T-helper 2 cell treated with Interferon-gamma antibody and Interleukin-4, amounts not matched to agents 5 μg/mL and 100 μg/mL, for 36 hours (primary cell): ENCODE results near the gene ICAM4.
A peak's percentile ranks its signal among the peaks of the same experiment; 100 is the strongest.
"Not testable (repeated sequence)": the region's sequence is repeated elsewhere in the genome, so short reads cannot be mapped to it uniquely, and the experiment has no call there.

Experiments used
- DNase-seq: peaks from one replicate; pipeline ENCODE4 v3.0.0; 2021; ENCODE audit warnings: low spot score
- H3K27ac Mint-ChIP-seq: one replicate; pipeline ENCODE4 v1.8.0; 2021; ENCODE audit warnings: mild to moderate bottlenecking, mixed read lengths
- H3K27me3 Mint-ChIP-seq: one replicate; pipeline ENCODE4 v1.8.0; 2021; ENCODE audit warnings: low read depth, mixed read lengths
- H3K36me3 Mint-ChIP-seq: one replicate; pipeline ENCODE4 v1.8.0; 2021; ENCODE audit warnings: low read depth, mixed read lengths
- H3K4me1 Mint-ChIP-seq: one replicate; pipeline ENCODE4 v1.8.0; 2021; ENCODE audit warnings: low read depth, mixed read lengths
- H3K4me3 Mint-ChIP-seq: one replicate; pipeline ENCODE4 v1.8.0; 2022; ENCODE audit warnings: mild to moderate bottlenecking, moderate library complexity, mixed read lengths
- H3K9me3 Mint-ChIP-seq: one replicate; pipeline ENCODE4 v1.8.0; 2021; ENCODE audit warnings: mixed read lengths

The ICAM4 gene

GRCh38 chr19:10286803-10287737 is at the start of gene ICAM4:
ICAM4 (plus strand) TSS chr19:10286955; CDS start chr19:10287013, 58 bp downstream.
- peak; percentile 52 for DNase-seq
- Mint-ChIP-seq H3K4me3 (peak within 1 kb of the TSS; percentile 71), H3K4me1 (peaks cover 48% of the 10 kb centered on the region), H3K9me3 (no peaks in the 10 kb centered on the region), H3K27ac (peak within 1 kb of the TSS; percentile 68), H3K36me3 (peaks cover 22% of the 10 kb centered on the region), H3K27me3 (peaks cover 31% of the 10 kb centered on the region)

- no peaks in the 10 kb centered on the region for H3K27me3 Mint-ChIP-seq
- peak overlapping the region; percentile 29 for H3K4me3 Mint-ChIP-seq
- H3K9me3 Mint-ChIP-seq = no peaks in the 10 kb centered on the region
- no peak for DNase-seq
- peaks cover 19% of the 10 kb centered on the region for H3K4me1 Mint-ChIP-seq
- H3K27ac Mint-ChIP-seq = no peak overlapping the region
- peaks cover 3% of the 10 kb centered on the region for H3K36me3 Mint-ChIP-seq
Observed at GRCh38 chr19:10237702-10238101, 49.1 kb upstream of the ICAM4 start.

- Mint-ChIP-seq H3K4me1 (peaks cover 19% of the 10 kb centered on the region), H3K27ac (peak overlapping the region; percentile 15), H3K36me3 (peaks cover 3% of the 10 kb centered on the region), H3K4me3 (peak overlapping the region; percentile 29), H3K27me3 (no peaks in the 10 kb centered on the region), H3K9me3 (no peaks in the 10 kb centered on the region)
- no peak for DNase-seq
Observed at GRCh38 chr19:10238172-10238783, 48.5 kb upstream of the ICAM4 start.

- H3K9me3 Mint-ChIP-seq, H3K36me3 Mint-ChIP-seq, H3K27me3 Mint-ChIP-seq, DNase-seq, H3K4me3 Mint-ChIP-seq, H3K27ac Mint-ChIP-seq, H3K4me1 Mint-ChIP-seq: not testable (repeated sequence)
Observed at GRCh38 chr19:10241826-10242449, 44.8 kb upstream of the ICAM4 start.

- H3K27ac Mint-ChIP-seq = no peak overlapping the region
- H3K4me3 Mint-ChIP-seq = no peak overlapping the region
- H3K27me3 Mint-ChIP-seq = no peaks in the 10 kb centered on the region
- peaks cover 2% of the 10 kb centered on the region for H3K4me1 Mint-ChIP-seq
- H3K36me3 Mint-ChIP-seq = no peaks in the 10 kb centered on the region
- no peak for DNase-seq
- no peaks in the 10 kb centered on the region for H3K9me3 Mint-ChIP-seq
Observed at GRCh38 chr19:10243606-10244005, 43.1 kb upstream of the ICAM4 start.

- DNase-seq = no peak
- no peaks in the 10 kb centered on the region for H3K9me3 Mint-ChIP-seq
- H3K27ac Mint-ChIP-seq = no peak overlapping the region
- H3K4me1 Mint-ChIP-seq = peaks cover 5% of the 10 kb centered on the region
- H3K36me3 Mint-ChIP-seq = no peaks in the 10 kb centered on the region
- H3K4me3 Mint-ChIP-seq = no peak overlapping the region
- no peaks in the 10 kb centered on the region for H3K27me3 Mint-ChIP-seq
Observed at GRCh38 chr19:10245189-10245939, 41.4 kb upstream of the ICAM4 start.

GRCh38 chr19:10246511-10246910 is 40.2 kb upstream of the ICAM4 start:
- Mint-ChIP-seq H3K27ac (no peak overlapping the region), H3K36me3 (no peaks in the 10 kb centered on the region), H3K4me1 (peaks cover 9% of the 10 kb centered on the region), H3K4me3 (no peak overlapping the region), H3K9me3 (no peaks in the 10 kb centered on the region), H3K27me3 (no peaks in the 10 kb centered on the region)
- no peak for DNase-seq

GRCh38 chr19:10251792-10252694 is 34.7 kb upstream of the ICAM4 start, which contains the start of gene MRPL4:
MRPL4 (plus strand) TSS chr19:10252214; CDS start chr19:10252254, 40 bp downstream.
- Mint-ChIP-seq H3K36me3 (peaks cover 21% of the 10 kb centered on the region), H3K27ac (peak within 1 kb of the TSS; percentile 98), H3K9me3 (no peaks in the 10 kb centered on the region), H3K27me3 (no peaks in the 10 kb centered on the region), H3K4me1 (peaks cover 14% of the 10 kb centered on the region), H3K4me3 (peak within 1 kb of the TSS; percentile 96)
- DNase-seq = peak; percentile 97

GRCh38 chr19:10252707-10253106 is 34.0 kb upstream of the ICAM4 start:
- H3K27ac Mint-ChIP-seq = peak overlapping the region; percentile 98
- peaks cover 27% of the 10 kb centered on the region for H3K36me3 Mint-ChIP-seq
- H3K9me3 Mint-ChIP-seq = no peaks in the 10 kb centered on the region
- no peaks in the 10 kb centered on the region for H3K27me3 Mint-ChIP-seq
- peaks cover 16% of the 10 kb centered on the region for H3K4me1 Mint-ChIP-seq
- DNase-seq = no peak
- H3K4me3 Mint-ChIP-seq = peak overlapping the region; percentile 96

- Mint-ChIP-seq H3K9me3 (no peaks in the 10 kb centered on the region), H3K27ac (peak overlapping the region; percentile 16), H3K4me1 (peaks cover 19% of the 10 kb centered on the region), H3K27me3 (no peaks in the 10 kb centered on the region), H3K36me3 (peaks cover 38% of the 10 kb centered on the region), H3K4me3 (peak overlapping the region; percentile 19)
- DNase-seq = no peak
Observed at GRCh38 chr19:10254244-10254643, 32.5 kb upstream of the ICAM4 start.

- Mint-ChIP-seq H3K27me3 (no peaks in the 10 kb centered on the region), H3K4me3 (no peak overlapping the region), H3K36me3 (peaks cover 42% of the 10 kb centered on the region), H3K27ac (no peak overlapping the region), H3K4me1 (peaks cover 22% of the 10 kb centered on the region), H3K9me3 (no peaks in the 10 kb centered on the region)
- DNase-seq = no peak
Observed at GRCh38 chr19:10255358-10255757, 31.4 kb upstream of the ICAM4 start.

GRCh38 chr19:10256551-10256950 is 30.2 kb upstream of the ICAM4 start:
- no peak overlapping the region for H3K27ac Mint-ChIP-seq
- H3K9me3 Mint-ChIP-seq = no peaks in the 10 kb centered on the region
- H3K36me3 Mint-ChIP-seq = peaks cover 42% of the 10 kb centered on the region
- H3K4me1 Mint-ChIP-seq = peaks cover 19% of the 10 kb centered on the region
- no peak for DNase-seq
- H3K4me3 Mint-ChIP-seq = no peak overlapping the region
- no peaks in the 10 kb centered on the region for H3K27me3 Mint-ChIP-seq
